OCI-LY3 (cell line): ENCODE data around the gene HSD11B1.
A peak's percentile ranks its signal among the peaks of the same experiment; 100 is the strongest.

ENCODE experiments used
- H2AFZ ChIP-seq: fragments of 200-600, 300-600 bp; shearing (Covaris generic); 2 replicates; pipeline ENCODE4 v1.6.0; 2014; ENCODE audit warnings: antibody characterized with exemption, low read depth, low read length
- H3K27ac ChIP-seq: fragments of 200-600, 300-600 bp; sonication (generic); 2 replicates; pipeline ENCODE4 v1.5.1; 2014; ENCODE audit warnings: mild to moderate bottlenecking, low read length, moderate library complexity, mixed read lengths
- H3K27me3 ChIP-seq: fragments of 200-600, 300-600 bp; sonication (generic); 2 replicates; pipeline ENCODE4 v1.6.1; 2014; ENCODE audit warnings: low read depth, low read length, mixed read lengths
- H3K36me3 ChIP-seq: fragments of 200-600, 300-600 bp; sonication (generic); replicated peaks from 2 replicates; pipeline ENCODE3; 2014; ENCODE audit warnings: low read depth, low read length, mixed read lengths
- H3K4me1 ChIP-seq: fragments of 300-600, 200-600 bp; sonication (generic); 2 replicates; pipeline ENCODE4 v1.6.1; 2014; ENCODE audit warnings: low read length, mixed read lengths
- H3K4me2 ChIP-seq: fragments of 200-600, 300-600 bp; sonication (generic); 2 replicates; pipeline ENCODE4 v1.6.1; 2014; ENCODE audit warnings: low read length, mixed read lengths
- H3K4me3 ChIP-seq: fragments of 300-600, 200-600 bp; sonication (generic); 2 replicates; pipeline ENCODE4 v1.5.1; 2014; ENCODE audit warnings: antibody characterized with exemption, mild to moderate bottlenecking, low read length, moderate library complexity
- H3K79me2 ChIP-seq: fragments of 300-600, 200-600 bp; shearing (Covaris generic); 2 replicates; pipeline ENCODE4 v1.6.1; 2014; ENCODE audit warnings: mild to moderate bottlenecking, low read length, mixed read lengths
- H3K9ac ChIP-seq: fragments of 300-600, 200-600 bp; shearing (Covaris generic); 2 replicates; pipeline ENCODE4 v1.6.0; 2014; ENCODE audit warnings: mild to moderate bottlenecking, low read length, moderate library complexity
- H3K9me3 ChIP-seq: fragments of 200-600, 300-600 bp; shearing (Covaris generic); 2 replicates; pipeline ENCODE4 v1.6.1; 2014; ENCODE audit warnings: low read length, mixed read lengths; ENCODE audit not compliant: insufficient read depth
- H4K20me1 ChIP-seq: fragments of 200-600, 300-600 bp; sonication (generic); 2 replicates; pipeline ENCODE4 v1.6.1; 2016; ENCODE audit warnings: low read length, mixed read lengths; ENCODE audit not compliant: insufficient read depth
- EZH2phosphoT487 ChIP-seq: fragments of 200-600 bp; shearing (Covaris generic); IDR thresholded peaks from 2 replicates; pipeline ENCODE4 v1.6.1; 2018; ENCODE audit warnings: antibody characterized with exemption, mixed run types, low read depth
- TF ChIP-seq, protein P1 (sequence below): fragments of 200-600, 300-600 bp; sonication (generic); IDR thresholded peaks from 2 replicates; pipeline ENCODE4 v1.5.1; 2014; ENCODE audit warnings: antibody characterized with exemption, low read length, low read depth

Gene HSD11B1

GRCh38 chr1:209657918-209658317 lies 46.7 kb upstream of the HSD11B1 start:
- Histone ChIP-seq H3K27me3 (no peaks in the 10 kb centered on the region; the same call in 1 of the 2 replicates), H3K27ac (no peak overlapping the region), H3K36me3 (no peaks in the 10 kb centered on the region), H3K4me1 (peaks cover 51% of the 10 kb centered on the region), H4K20me1 (no peaks in the 10 kb centered on the region), H2AFZ (no peak overlapping the region), H3K9me3 (no peaks in the 10 kb centered on the region), H3K9ac (no peak overlapping the region), H3K4me2 (no peak overlapping the region), H3K79me2 (no peaks in the 10 kb centered on the region), H3K4me3 (no peak overlapping the region)
- TF ChIP-seq, protein P1, sequence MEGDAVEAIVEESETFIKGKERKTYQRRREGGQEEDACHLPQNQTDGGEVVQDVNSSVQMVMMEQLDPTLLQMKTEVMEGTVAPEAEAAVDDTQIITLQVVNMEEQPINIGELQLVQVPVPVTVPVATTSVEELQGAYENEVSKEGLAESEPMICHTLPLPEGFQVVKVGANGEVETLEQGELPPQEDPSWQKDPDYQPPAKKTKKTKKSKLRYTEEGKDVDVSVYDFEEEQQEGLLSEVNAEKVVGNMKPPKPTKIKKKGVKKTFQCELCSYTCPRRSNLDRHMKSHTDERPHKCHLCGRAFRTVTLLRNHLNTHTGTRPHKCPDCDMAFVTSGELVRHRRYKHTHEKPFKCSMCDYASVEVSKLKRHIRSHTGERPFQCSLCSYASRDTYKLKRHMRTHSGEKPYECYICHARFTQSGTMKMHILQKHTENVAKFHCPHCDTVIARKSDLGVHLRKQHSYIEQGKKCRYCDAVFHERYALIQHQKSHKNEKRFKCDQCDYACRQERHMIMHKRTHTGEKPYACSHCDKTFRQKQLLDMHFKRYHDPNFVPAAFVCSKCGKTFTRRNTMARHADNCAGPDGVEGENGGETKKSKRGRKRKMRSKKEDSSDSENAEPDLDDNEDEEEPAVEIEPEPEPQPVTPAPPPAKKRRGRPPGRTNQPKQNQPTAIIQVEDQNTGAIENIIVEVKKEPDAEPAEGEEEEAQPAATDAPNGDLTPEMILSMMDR = no peak
- TF ChIP-seq EZH2phosphoT487 = no peak

GRCh38 chr1:209659909-209660308 lies 44.7 kb upstream of the HSD11B1 start:
- H3K4me2 ChIP-seq = peak overlapping the region; percentile 69
- TF ChIP-seq EZH2phosphoT487 = no peak
- TF ChIP-seq, protein P1 = no peak
- H3K27ac ChIP-seq = no peak overlapping the region
- H3K79me2 ChIP-seq = no peaks in the 10 kb centered on the region
- H3K4me1 ChIP-seq = peaks cover 31% of the 10 kb centered on the region
- H2AFZ ChIP-seq = no peak overlapping the region
- no peaks in the 10 kb centered on the region for H3K9me3 ChIP-seq
- no peak overlapping the region for H3K9ac ChIP-seq
- peaks cover 1% of the 10 kb centered on the region; the same call in 1 of the 2 replicates for H3K27me3 ChIP-seq
- peak overlapping the region; percentile 43 for H3K4me3 ChIP-seq
- no peaks in the 10 kb centered on the region for H3K36me3 ChIP-seq
- no peaks in the 10 kb centered on the region for H4K20me1 ChIP-seq

- Histone ChIP-seq H2AFZ (no peak overlapping the region), H4K20me1 (no peaks in the 10 kb centered on the region), H3K79me2 (no peaks in the 10 kb centered on the region), H3K4me3 (no peak overlapping the region), H3K4me2 (no peak overlapping the region), H3K9ac (no peak overlapping the region), H3K36me3 (no peaks in the 10 kb centered on the region), H3K4me1 (peaks cover 30% of the 10 kb centered on the region), H3K9me3 (no peaks in the 10 kb centered on the region), H3K27me3 (peaks cover 4% of the 10 kb centered on the region; the same call in 1 of the 2 replicates), H3K27ac (no peak overlapping the region)
- no peak for TF ChIP-seq EZH2phosphoT487
- TF ChIP-seq, protein P1 = no peak
Measured at GRCh38 chr1:209661071-209661470, 43.6 kb upstream of the HSD11B1 start.

GRCh38 chr1:209662879-209663327 lies 41.7 kb upstream of the HSD11B1 start:
- 0 out of 2 replicates have a peak, but pooled peaks cover 4% of the 10 kb centered on the region for H3K27me3 ChIP-seq
- H3K4me3 ChIP-seq = no peak overlapping the region
- no peaks in the 10 kb centered on the region for H3K79me2 ChIP-seq
- no peak for TF ChIP-seq EZH2phosphoT487
- TF ChIP-seq, protein P1 = no peak
- H2AFZ ChIP-seq = no peak overlapping the region
- no peaks in the 10 kb centered on the region for H3K36me3 ChIP-seq
- H3K4me2 ChIP-seq = no peak overlapping the region
- H3K9me3 ChIP-seq = no peaks in the 10 kb centered on the region
- no peak overlapping the region for H3K9ac ChIP-seq
- no peaks in the 10 kb centered on the region for H4K20me1 ChIP-seq
- H3K27ac ChIP-seq = no peak overlapping the region
- peaks cover 24% of the 10 kb centered on the region for H3K4me1 ChIP-seq
